GM12878 (cell line): ENCODE results near the gene DQX1. TPM values are rescaled to one million over a fixed set of nuclear protein-coding genes. Genes with fewer than 3 reads are reported as not detected.

ENCODE experiments used
- CTCF ChIP-seq, 3 experiments: IDR thresholded peaks in 2 of 3; conservative IDR thresholded peaks in 1 of 3; 2 replicates each; pipeline ENCODE4 v1.5.1; 2011; ENCODE audit warnings: low read depth in 3 of 3, low read length in 3 of 3, mild to moderate bottlenecking in 3 of 3, control low read depth in 2 of 3, moderate library complexity in 2 of 3, inconsistent platforms in 1 of 3, mixed read lengths in 1 of 3; ENCODE audit not compliant: control insufficient read depth in 2 of 3, insufficient read depth in 1 of 3; ENCODE audit errors: extremely low read depth in 1 of 3
- E2F8 ChIP-seq: fragments of 450-650 bp; IDR thresholded peaks from 2 replicates; pipeline ENCODE4 v1.6.1; 2018; ENCODE audit warnings: mild to moderate bottlenecking, low read depth, moderate library complexity; ENCODE audit not compliant: partially characterized antibody
- FOXM1 ChIP-seq: IDR thresholded peaks from 2 replicates; pipeline ENCODE4 v1.6.1; 2012; ENCODE audit warnings: low read depth, mild to moderate bottlenecking, inconsistent platforms, low read length, moderate library complexity
- MEF2B ChIP-seq: fragments of 450-650 bp; IDR thresholded peaks from 2 replicates; pipeline ENCODE4 v1.6.1; 2018; ENCODE audit warnings: mild to moderate bottlenecking, moderate library complexity; ENCODE audit not compliant: partially characterized antibody, poor library complexity, severe bottlenecking
- PBX3 ChIP-seq: IDR thresholded peaks from 2 replicates; pipeline ENCODE4 v1.6.1; 2011; ENCODE audit warnings: mild to moderate bottlenecking, low read depth, low read length, moderate library complexity; ENCODE audit not compliant: insufficient replicate concordance
- POU2F2 ChIP-seq: IDR thresholded peaks from 3 replicates; pipeline ENCODE4 v1.6.1; 2011; ENCODE audit warnings: low read depth, mild to moderate bottlenecking, low read length, borderline replicate concordance
- RBBP5 ChIP-seq: fragments of 200-600 bp; sonication (generic); conservative IDR thresholded peaks from 2 replicates; pipeline ENCODE4 v1.6.1; 2016
- RELB ChIP-seq: fragments of 450-650 bp; IDR thresholded peaks from 2 replicates; pipeline ENCODE4 v1.6.1; 2017; ENCODE audit warnings: low read depth, mild to moderate bottlenecking, moderate library complexity
- SIN3A ChIP-seq: IDR thresholded peaks from 2 replicates; pipeline ENCODE4 v1.6.1; 2012; ENCODE audit warnings: low read depth, low read length, improper control_type of control experiment
- TARDBP ChIP-seq: IDR thresholded peaks from 2 replicates; pipeline ENCODE4 v1.6.1; 2016; ENCODE audit warnings: borderline replicate concordance
- polyA plus RNA-seq, 11 experiments: library from polyadenylated mRNA; depleted of rRNA in 4 of 11; unstranded in 6 of 11; stranded (reverse) in 5 of 11; fragments of >200 nt; fragmentation: Nextera tagmentation in 4 of 11; fragmentation: Illumina TruSeq in 1 of 11; extraction: Ambion mirVana in 4 of 11; extraction: Trizol in 1 of 11; gene quantifications; 1 replicate in 1 of 11; 2 replicates in 10 of 11; pipeline versions ENCODE4 v1.2.1 to v1.2.3, GENCODE V29; 2011 to 2016; ENCODE audit warnings: inconsistent platforms in 2 of 11, missing spikeins in 2 of 11, low read depth in 1 of 11
- total RNA-seq, 4 experiments: library from RNA; depleted of rRNA in 3 of 4; stranded (reverse); fragments of >200 nt in 3 of 4; fragmentation: Illumina TruSeq in 1 of 4; extraction: Trizol in 1 of 4; gene quantifications; 2 replicates each; pipeline versions ENCODE4 v1.2.1 to v1.2.3, GENCODE V29; 2013 to 2021

DQX1 gene
- total and polyA plus RNA-seq, 10 of the 15 experiments (the other 5 are each of a cell fraction or from before 2014, with no cell fraction given), result 0.34 to 2.1 (median 0.86) TPM

GRCh38 chr2:74507926-74508520 is 18.0 kb downstream of the DQX1 start (continued):
- TF ChIP-seq E2F8, result no peak
- no peak for TF ChIP-seq POU2F2
- no peak for TF ChIP-seq TARDBP
- TF ChIP-seq RELB, result no peak
- TF ChIP-seq PBX3, result no peak
- TF ChIP-seq FOXM1, result no peak
- no peak for TF ChIP-seq SIN3A
- TF ChIP-seq RBBP5, result no peak
- TF ChIP-seq CTCF (IDR thresholded peaks at IDR 0.05 in 2 of 3, conservative IDR thresholded peaks at IDR 0.05 in 1 of 3; ENCODE audit: control insufficient read depth in 2 of 3, extremely low read depth in 1 of 3, insufficient read depth in 1 of 3, low read depth in 3 of 3, low read length in 3 of 3), result no peak
- no peak for TF ChIP-seq MEF2B
